ENCODE measurements around the gene MPST.

- TF ChIP-seq POLR2A (IDR thresholded peaks at IDR 0.05; ENCODE audit: extremely low read depth, insufficient read length) (no peak), CTCF (IDR thresholded peaks at IDR 0.05; ENCODE audit: low read depth, low read length) (no peak)
Measured at GRCh38 chr22:37061611-37062375, 42.3 kb downstream of the MPST start.

Measured in NB4 (cell line).